G401 (cell line): ENCODE measurements around the gene PIGW. TPM values are rescaled to one million over a fixed set of nuclear protein-coding genes. Genes with fewer than 3 reads are reported as not detected.

Experiments used
- DNase-seq: peaks from one replicate; pipeline ENCODE4 v3.0.0-alpha.2; 2015; ENCODE audit warnings: low spot score
- in situ Hi-C: cut with HindIII; loops from 2 replicates; pipeline ENCODE4 v1.10.0; 2016; ENCODE audit warnings: low sequenced_read_pairs, mixed read lengths
- total RNA-seq: library from RNA; depleted of rRNA; stranded (reverse); fragments of >200 nt; shearing (Covaris generic); gene quantifications from 2 replicates; pipeline ENCODE4 v1.2.3, GENCODE V29; 2014; rRNA removed

The PIGW gene
- total RNA-seq, 1 experiment from 2014 or later: 9.0 TPM

DNA sequence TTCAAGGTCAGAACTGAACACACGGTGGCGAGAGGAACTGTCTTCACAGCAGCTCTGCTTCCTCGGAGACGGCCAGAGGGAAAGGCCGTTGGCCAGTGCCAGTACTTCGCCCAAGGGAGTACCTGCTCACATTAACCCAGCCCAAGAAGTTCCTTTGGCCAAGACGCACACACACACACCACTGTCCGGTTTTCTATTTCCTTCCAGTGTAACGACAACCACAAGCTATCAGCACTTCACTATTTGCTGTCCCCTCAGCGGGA is 9.2 kb downstream of the PIGW start:
- in situ Hi-C loops: no loop called here
- DNase-seq: peak; percentile 60

DNA sequence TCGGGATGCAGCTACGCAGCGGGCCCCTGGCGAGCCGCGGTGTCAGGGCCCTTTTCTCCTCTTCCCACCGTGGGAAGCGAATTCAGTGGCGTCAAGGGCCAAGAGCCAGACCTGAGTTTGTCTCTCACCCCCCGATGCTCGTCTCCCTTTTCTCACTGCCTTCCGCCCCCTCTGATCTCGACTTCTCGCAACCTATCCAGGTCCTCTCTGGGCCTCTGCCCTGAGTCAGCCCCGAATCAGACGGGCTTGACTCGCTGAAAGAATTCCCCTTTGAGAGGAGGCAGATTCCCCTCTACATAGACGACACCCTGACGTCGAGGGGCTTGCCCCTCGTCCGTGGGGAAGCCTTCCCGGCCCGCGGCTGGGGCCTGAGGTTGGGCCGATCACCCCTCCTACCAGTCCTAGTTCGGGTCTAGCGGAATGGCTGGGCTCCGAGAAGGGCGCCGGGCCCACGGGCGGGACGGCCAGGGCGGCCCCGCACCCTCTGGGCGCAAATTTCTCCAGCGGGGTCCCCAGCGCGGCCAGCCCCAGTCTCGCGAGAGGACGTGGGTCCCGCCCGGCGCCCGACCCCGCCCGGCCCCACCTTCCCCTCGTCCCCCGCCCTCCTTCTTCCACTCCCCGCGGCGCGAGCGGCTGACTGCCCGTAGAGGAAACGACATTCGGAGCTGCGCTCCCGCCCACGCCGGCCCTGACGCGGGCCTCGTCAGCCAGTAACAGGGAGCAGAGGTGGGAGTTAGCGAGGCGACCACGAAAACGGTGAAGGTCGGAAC is 9.7 kb downstream of the PIGW start, which contains the start of gene GGNBP2:
Gene GGNBP2, plus strand, starts transcription at position 613 of the 770 bp plus-strand sequence. CDS start 806 bp downstream, outside the sequence.
- in situ Hi-C loops: no loop called here
- peak; percentile 93 for DNase-seq

DNA sequence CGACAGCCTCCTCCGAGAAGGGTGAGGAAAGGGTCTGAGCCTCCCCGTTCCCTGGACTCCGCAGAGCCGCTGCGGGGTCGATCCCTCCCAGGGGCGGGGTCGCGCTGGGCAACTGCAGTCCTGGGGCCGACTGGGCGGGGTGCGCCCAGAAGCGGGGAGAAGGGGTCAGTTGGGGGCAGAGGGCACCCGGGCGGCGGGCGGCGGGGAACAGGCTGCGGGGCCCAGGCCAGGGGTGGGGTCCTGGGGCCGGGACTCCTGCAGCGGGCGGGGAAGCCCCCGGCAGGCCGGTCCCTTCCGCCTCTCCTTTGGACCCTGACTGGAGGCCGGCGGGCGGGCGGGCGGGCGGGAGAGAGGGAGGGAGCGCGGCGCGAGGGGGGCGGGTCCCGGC is 10.3 kb downstream of the PIGW start:
- DNase-seq: peak; percentile 94
- in situ Hi-C loops: no loop called here

GRCh38 chr17:36545465-36546417 is 11.0 kb downstream of the PIGW start:
- DNase-seq: no peak
- in situ Hi-C loops: no loop called here

- in situ Hi-C loops: no loop called here
- no peak for DNase-seq
Measured at GRCh38 chr17:36546418-36547093, 11.8 kb downstream of the PIGW start.

DNA sequence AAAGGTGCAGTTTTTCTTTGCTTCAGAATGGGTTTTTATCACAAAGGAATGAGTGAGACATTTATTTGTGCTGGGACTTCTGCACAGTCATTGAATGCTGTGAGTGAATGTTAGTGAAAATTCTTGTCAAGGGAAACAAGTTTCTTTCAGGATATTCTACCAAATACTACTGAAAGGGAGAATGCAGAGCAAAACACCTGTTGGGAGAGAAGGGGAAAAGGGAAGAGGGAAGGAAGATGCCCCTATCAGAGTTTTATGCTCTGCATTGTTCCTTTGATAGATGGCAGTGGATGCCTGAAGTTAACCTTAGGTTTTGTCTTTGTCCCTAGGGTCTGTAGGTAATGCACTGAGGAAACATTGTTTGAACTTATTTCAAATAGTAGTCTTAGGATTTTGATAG is 13.0 kb downstream of the PIGW start:
- in situ Hi-C loops: no loop called here

DNA sequence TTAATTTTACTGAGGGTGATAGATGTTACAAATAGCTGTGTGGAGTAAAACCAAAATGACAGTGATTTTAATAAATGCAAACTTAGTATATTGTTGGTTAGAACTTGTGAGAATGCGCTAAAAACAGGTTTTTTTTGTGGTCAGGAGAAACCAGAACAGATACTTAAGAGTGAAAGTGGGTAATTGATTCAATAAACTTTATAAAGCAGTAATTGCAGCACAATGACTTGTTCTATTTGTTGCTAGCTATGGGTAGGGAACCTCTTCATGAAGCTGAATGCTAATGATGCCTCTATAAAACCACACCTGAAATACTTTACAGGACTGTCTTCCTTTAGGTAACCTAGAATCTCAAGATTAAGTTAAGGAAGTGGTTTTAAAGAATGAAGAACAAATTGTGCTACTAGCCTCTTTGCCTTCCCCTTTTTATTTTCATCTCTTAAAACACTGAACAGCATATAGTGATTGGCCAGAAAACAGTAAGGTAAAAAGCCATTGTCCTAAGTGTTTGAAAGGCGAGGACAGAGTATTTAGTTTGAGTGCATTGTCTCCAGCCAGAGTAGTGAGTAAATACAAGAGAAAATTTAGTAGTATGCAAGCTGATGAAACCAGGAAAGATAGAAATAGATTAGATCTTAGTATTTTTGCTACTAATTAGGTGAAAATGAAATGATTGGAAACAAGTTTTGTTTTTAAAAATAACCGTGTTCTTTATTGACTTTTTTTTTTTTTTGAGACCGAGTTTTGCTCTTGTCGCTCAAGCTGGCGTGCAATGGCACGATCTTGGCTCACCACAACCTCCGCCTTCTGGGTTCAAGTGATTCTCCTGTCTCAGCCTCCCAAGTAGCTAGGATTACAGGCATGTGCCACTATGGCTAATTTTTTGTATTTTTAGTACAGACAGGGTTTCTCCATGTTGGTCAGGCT is 16.0 kb downstream of the PIGW start:
- in situ Hi-C loops: no loop called here
- no peak for DNase-seq

More for the DNA sequence above, 13.0 kb downstream of the PIGW start:
- no peak for DNase-seq

- in situ Hi-C loops: no loop called here
Measured at GRCh38 chr17:36553459-36553858, 18.7 kb downstream of the PIGW start.

GRCh38 chr17:36566081-36566480 is 31.3 kb downstream of the PIGW start:
- in situ Hi-C loops: no loop called here
- DNase-seq: no peak

More at GRCh38 chr17:36553459-36553858, 18.7 kb downstream of the PIGW start:
- DNase-seq: no peak

- no peak for DNase-seq
- in situ Hi-C loops: no loop called here
Measured at GRCh38 chr17:36575028-36575427, 40.2 kb downstream of the PIGW start.

GRCh38 chr17:36576793-36577192 is 42.0 kb downstream of the PIGW start:
- no peak for DNase-seq
- in situ Hi-C loops: no loop called here

- in situ Hi-C loops: no loop called here
- no peak for DNase-seq
Measured at GRCh38 chr17:36578671-36579070, 43.9 kb downstream of the PIGW start.

- DNase-seq: no peak
- in situ Hi-C loops: no loop called here
Measured at GRCh38 chr17:36583787-36584186, 49.0 kb downstream of the PIGW start.

DNA sequence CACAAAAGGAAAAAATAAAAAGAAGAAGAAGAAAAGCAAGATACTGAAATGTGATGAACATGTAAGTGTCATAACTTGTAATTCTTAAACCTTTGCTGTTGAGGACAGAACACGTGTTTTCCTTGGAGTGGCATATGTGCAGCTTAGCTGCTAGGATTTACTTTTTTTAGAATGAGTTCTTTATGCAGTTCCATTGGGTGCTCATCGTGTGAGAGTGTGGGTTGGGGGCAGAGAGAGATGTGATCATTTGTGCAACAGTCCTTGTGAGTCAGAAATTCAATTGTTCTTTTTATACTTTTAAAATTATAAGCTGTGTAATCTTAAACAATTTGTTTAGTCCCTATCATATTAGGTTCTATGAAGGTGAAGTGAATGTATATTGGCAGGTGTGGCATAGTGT is 51.4 kb downstream of the PIGW start:
- in situ Hi-C loops: no loop called here
- no peak for DNase-seq

Other genes with a start within 250 kb of the PIGW start
- gene TBC1D3G, start 211.1 kb upstream of the PIGW start, total RNA-seq: 0.74 TPM in 1 of 2 replicates, not detected in the other
- gene TBC1D3H, start 146.6 kb upstream of the PIGW start, total RNA-seq: not detected in 2 replicates
- 46.7 and 72.4 TPM in 2 replicates for gene ZNHIT3, start 48.3 kb upstream of the PIGW start, total RNA-seq
- 38.7 and 51.8 TPM in 2 replicates for gene MYO19, start 119 bp upstream of the PIGW start, total RNA-seq
- 39.8 and 51.4 TPM in 2 replicates for gene GGNBP2, start 9.9 kb downstream of the PIGW start, total RNA-seq
- gene DHRS11, start 56.9 kb downstream of the PIGW start, total RNA-seq: 35.1 and 38.0 TPM in 2 replicates
- gene MRM1, start 66.6 kb downstream of the PIGW start, total RNA-seq: 9.9 and 18.4 TPM in 2 replicates